ENCODE results near the gene SPATA25. TPM values are rescaled to one million over a fixed set of nuclear protein-coding genes. Genes with fewer than 3 reads are reported as not detected.
"Not testable (repeated sequence)": the region's sequence is repeated elsewhere in the genome, so short reads cannot be mapped to it uniquely, and the experiment has no call there.

SPATA25 gene
- total RNA-seq, 4 donors from 2014 or later = 2.6 to 16.2 (median 6.0) TPM

DNA sequence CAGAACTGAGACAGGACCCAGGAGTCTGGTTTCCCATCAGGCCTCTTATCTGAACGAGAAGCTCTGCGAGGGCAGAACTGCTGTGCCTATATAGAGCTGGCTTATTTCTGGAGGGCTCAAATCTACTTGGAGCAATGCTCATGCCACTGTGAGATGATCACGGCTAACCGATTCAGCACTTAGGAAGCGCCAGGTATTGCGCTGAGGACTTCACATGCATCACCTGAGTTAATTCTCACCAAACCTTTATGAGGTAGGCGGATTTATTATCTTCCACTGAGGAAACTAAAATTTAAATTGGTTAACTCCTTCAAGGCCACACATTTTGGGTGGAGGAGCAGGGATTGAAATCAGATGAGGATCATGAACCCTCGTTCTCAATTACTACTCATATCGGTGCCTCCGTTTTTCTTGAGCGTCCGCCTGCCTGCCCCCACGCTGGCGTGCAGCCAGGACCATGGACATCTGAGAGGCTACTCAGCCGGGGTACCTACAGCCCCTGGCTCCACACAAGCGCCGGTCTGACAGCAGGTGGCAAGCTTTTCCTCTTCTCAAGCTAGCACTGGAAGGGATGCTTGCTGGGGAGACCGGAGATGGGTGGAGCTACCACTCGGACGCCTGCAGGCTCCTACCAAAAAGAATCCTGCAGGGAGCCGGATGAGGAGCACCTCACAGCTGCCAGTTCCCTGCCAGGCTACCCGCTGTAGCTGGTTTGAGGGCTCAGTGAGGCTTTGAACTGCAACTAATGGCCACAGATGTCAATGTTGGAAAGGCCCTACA, 46.0 kb upstream of the SPATA25 start:
- no peaks in the 10 kb centered on the region for H3K9me3 ChIP-seq

DNA sequence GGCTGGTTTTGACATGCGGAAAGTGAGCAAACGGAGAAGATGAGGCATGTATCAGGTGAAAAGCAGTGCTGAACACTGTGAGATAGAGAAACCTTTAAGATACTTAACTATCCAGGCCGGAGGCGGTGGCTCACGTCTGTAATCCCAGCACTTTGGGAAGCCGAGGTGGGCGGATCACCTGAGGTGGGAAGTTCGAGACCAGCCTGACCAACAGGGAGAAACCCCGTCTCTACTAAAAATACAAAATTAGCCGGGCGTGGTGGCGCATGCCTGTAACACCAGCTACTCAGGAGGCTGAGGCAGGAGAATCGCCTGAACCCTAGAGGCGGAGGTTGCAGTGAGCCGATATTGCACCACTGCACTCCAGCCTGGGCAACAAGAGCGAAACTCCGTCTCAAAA, 44.3 kb upstream of the SPATA25 start:
- DNase-seq; H3K27me3 ChIP-seq; H3K4me1 ChIP-seq; H3K9me3 ChIP-seq; intact Hi-C loops (cut with DNase I; ENCODE audit: low total_unique reads); H3K27ac ChIP-seq; H3K36me3 ChIP-seq; H3K4me3 ChIP-seq: not testable (repeated sequence)

More for the DNA sequence above, 46.0 kb upstream of the SPATA25 start:
- Histone ChIP-seq H3K4me3 (peak overlapping the region; percentile 65 to 77), H3K4me1 (peaks cover 3 to 6% of the 10 kb centered on the region in 2 donors), H3K36me3 (no peaks in the 10 kb centered on the region), H3K27ac (peak overlapping the region; percentile 98 to 99), H3K27me3 (no peaks in the 10 kb centered on the region)
- peak in 1 of 2 donors; percentile 22 for TF ChIP-seq POLR2A (IDR thresholded peaks at IDR 0.05)
- TF ChIP-seq, protein P1, sequence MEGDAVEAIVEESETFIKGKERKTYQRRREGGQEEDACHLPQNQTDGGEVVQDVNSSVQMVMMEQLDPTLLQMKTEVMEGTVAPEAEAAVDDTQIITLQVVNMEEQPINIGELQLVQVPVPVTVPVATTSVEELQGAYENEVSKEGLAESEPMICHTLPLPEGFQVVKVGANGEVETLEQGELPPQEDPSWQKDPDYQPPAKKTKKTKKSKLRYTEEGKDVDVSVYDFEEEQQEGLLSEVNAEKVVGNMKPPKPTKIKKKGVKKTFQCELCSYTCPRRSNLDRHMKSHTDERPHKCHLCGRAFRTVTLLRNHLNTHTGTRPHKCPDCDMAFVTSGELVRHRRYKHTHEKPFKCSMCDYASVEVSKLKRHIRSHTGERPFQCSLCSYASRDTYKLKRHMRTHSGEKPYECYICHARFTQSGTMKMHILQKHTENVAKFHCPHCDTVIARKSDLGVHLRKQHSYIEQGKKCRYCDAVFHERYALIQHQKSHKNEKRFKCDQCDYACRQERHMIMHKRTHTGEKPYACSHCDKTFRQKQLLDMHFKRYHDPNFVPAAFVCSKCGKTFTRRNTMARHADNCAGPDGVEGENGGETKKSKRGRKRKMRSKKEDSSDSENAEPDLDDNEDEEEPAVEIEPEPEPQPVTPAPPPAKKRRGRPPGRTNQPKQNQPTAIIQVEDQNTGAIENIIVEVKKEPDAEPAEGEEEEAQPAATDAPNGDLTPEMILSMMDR (IDR thresholded peaks at IDR 0.05) = peak in 3 of 4 experiments; percentile 10 to 29 (median 23)
- intact Hi-C loops (cut with DNase I; ENCODE audit: low total_unique reads) = no loop called here
- peak; percentile 74 to 78 for DNase-seq

DNA sequence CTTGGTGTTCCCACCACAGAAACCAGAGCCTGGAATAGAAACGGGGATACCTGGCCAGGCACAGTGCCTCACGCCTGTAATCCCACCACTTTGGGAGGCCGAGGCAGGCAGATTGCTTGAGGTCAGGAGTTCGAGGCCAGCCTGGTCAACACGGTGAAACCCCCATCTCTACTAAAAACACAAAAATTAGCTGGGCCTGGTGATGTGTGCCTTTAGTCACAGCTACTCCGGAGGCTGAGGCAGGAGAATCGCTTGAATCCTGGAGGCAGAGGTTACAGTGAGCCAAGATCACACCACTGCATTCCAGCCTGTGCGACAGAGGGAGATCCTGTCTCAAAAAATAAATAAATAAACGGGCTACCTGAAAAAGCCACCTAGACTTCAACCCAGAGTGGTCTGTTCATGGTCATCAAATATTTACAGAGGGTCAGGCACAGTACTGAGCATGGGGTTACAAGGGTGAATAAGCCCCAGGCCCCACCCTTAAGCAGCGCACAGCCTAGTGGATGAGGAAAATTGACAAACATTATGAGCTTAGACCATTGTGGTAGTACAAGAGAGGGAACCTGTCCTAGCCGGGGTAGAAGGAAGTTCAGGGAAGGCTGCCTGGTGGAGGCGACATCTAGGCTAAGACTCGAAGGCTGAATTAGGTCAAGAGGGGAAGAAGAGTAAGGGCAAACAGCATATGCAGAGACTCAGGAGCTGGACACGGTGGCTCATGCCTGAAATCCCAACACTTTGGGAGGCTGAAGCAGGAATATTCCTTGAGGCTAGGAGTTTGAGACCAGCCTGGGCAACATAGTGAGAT, 39.9 kb upstream of the SPATA25 start:
- Histone ChIP-seq H3K4me3 (no peak overlapping the region), H3K36me3 (no peaks in the 10 kb centered on the region), H3K27ac (no peak overlapping the region), H3K4me1 (peaks cover 0 to 6% of the 10 kb centered on the region in 2 donors), H3K9me3 (no peaks in the 10 kb centered on the region), H3K27me3 (no peaks in the 10 kb centered on the region)
- DNase-seq = no peak
- intact Hi-C loops (cut with DNase I; ENCODE audit: low total_unique reads) = no loop called here
- TF ChIP-seq, protein P1 (IDR thresholded peaks at IDR 0.05) = no peak
- TF ChIP-seq POLR2A (IDR thresholded peaks at IDR 0.05) = no peak

DNA sequence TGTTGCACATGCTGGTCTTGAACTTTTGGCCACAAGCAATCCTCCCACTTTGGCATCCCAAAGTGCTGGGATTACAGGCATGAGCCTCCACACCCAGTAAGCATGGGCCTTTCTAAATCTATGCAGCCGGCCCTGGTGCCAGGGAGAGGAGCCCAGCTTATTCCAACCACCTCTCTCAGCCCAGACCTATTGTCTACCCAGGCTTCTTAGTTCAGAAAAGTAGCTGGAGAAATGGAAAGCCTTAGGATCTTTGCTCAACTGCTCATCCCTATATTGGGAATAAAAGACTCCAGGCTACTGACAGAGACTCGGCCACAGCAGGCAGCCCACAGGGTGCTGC, 39.3 kb upstream of the SPATA25 start:
- no peak overlapping the region for H3K27ac ChIP-seq

DNA sequence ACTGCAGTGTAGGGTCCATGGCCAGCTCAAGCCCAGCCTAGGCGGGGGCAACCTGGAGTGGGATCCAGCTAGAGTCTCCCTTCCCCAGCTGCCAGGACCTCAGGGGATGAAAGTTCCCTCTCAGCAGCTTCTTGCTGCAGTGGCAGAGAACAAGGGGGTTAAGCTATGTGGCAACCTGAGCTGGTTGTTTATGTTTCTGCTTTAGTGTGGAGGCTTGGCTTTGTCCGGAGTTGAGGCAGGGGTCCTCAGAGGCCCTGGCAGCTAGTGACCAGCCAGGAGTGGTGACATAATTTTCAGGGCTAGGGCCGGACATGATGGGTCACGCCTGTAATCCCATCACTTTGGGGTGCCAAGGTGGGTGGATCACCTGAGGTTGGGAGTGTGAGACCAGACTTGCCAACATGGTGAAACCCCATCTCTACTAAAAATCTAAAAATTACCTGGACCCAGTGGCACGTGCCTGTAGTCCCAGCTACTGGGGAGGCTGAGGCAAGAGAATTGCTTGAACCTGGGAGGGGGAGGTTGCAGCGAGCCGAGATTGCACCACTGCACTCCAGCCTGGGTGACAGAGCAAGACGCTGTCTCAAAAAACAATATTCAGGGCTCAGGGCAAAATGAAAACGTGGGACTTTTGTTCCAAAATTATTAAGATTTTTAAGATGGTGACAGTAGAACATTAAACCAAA, 38.5 kb upstream of the SPATA25 start:
- no peak for DNase-seq
- Histone ChIP-seq H3K36me3 (no peaks in the 10 kb centered on the region), H3K4me1 (peaks cover 0 to 6% of the 10 kb centered on the region in 2 donors), H3K27ac (peak overlapping the region; percentile 78 to 94), H3K9me3 (no peaks in the 10 kb centered on the region), H3K27me3 (no peaks in the 10 kb centered on the region), H3K4me3 (no peak overlapping the region)
- intact Hi-C loops (cut with DNase I; ENCODE audit: low total_unique reads) = no loop called here
- TF ChIP-seq, protein P1 (IDR thresholded peaks at IDR 0.05) = no peak
- no peak for TF ChIP-seq POLR2A (IDR thresholded peaks at IDR 0.05)

More for the DNA sequence above, 39.3 kb upstream of the SPATA25 start:
- Histone ChIP-seq H3K4me3 (no peak overlapping the region), H3K27me3 (no peaks in the 10 kb centered on the region), H3K4me1 (peaks cover 0 to 6% of the 10 kb centered on the region in 2 donors), H3K9me3 (no peaks in the 10 kb centered on the region), H3K36me3 (no peaks in the 10 kb centered on the region)
- no peak for DNase-seq
- intact Hi-C loops (cut with DNase I; ENCODE audit: low total_unique reads) = no loop called here
- TF ChIP-seq POLR2A (IDR thresholded peaks at IDR 0.05) = no peak

All from uterus (tissue), 4 donors.